Dedifferentiated amniotic fluid mesenchymal stem cell (primary cell): ENCODE measurements around the gene GNAI3.

ENCODE experiments used
- DNase-seq: peaks from one replicate; pipeline ENCODE4 v3.0.0-alpha.2; 2016; ENCODE audit errors: extremely low spot score

Gene GNAI3

GRCh38 chr1:109637446-109637845 is 89.0 kb downstream of the GNAI3 start:
- DNase-seq = no peak

DNA sequence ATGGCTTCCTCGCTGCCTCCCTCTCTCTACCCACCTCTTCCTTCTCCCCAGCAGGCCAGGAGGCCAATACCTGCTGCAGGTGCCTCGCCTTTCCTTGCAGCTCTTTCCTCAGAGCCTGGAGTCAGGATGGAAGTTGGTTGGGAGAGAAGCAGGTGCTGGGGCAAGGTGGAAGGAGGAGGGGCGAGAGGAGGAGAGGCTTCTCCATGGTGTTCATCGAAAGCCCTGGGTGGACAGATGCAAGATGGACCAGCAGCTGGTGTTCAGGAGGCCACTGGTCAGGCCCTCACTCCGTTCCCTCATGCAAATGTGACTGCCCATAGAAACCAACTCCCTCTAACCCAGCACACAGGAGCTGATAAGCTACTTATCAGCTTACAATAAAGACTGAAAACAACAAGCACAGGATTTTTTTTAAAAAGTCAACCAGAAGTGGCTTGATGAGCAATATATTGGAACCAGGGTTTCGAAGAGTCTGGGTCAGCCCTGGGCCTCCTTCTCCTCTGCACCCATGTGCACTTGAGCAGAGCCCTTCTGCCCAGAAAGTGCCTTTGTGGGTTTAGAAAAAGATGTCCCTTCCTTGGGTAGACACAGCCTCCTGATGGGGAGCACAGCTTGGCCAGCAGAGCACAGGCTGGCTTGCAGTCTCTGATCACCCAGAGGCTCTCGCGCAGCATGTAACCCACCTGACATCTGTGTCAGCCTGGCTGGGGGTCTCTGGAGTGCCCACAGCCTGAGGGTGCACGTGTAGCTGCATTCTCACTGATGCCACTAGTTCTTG is 90.8 kb downstream of the GNAI3 start:
- DNase-seq = peak; percentile 8

DNA sequence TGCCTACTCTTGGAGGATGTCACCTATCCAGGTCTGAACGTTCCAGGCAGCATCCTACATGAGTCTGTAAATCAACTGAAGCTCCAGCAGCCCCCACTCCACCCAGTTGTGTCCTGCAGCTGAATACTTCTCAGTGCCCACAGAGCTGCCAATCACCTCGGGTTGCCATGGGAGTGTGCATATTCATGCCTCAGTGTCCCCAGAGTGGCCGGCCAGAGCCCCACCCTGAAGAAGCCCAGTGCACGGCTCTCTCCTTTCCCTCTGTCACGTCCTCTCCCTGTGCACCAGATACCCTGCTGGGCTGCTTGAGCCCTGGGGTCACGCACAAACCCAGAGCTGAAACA is 91.4 kb downstream of the GNAI3 start:
- peak; percentile 10 for DNase-seq

- DNase-seq = peak; percentile 66
Measured at GRCh38 chr1:109640285-109640865, 92.0 kb downstream of the GNAI3 start.

GRCh38 chr1:109641078-109641740 is 92.8 kb downstream of the GNAI3 start:
- DNase-seq = no peak

DNA sequence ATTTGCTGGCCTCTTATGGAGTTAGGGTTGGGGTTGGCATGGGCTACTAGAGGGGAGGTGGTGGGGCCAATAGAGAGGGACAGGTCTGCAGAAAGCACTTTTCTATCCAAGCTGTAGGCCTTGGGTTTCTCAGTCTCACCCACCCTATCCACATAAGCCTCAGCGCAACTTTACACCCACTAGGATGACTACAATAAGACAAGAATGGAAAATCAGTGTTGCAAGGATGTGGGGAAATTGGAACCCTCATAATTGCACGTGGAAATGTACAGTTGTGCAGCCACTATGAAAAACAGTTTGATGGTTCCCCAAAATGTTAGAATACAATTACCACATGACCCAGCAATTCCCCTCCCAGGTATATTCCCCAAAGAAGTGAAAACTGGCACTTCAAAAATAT is 93.4 kb downstream of the GNAI3 start:
- DNase-seq = peak; percentile 10

GRCh38 chr1:109642626-109643025 is 94.2 kb downstream of the GNAI3 start:
- peak; percentile 8 for DNase-seq

GRCh38 chr1:109643385-109644230 is 95.2 kb downstream of the GNAI3 start:
- peak; percentile 15 for DNase-seq

GRCh38 chr1:109644670-109645069 is 96.3 kb downstream of the GNAI3 start:
- no peak for DNase-seq

GRCh38 chr1:109649491-109649914 is 101.1 kb downstream of the GNAI3 start:
- peak; percentile 41 for DNase-seq

DNA sequence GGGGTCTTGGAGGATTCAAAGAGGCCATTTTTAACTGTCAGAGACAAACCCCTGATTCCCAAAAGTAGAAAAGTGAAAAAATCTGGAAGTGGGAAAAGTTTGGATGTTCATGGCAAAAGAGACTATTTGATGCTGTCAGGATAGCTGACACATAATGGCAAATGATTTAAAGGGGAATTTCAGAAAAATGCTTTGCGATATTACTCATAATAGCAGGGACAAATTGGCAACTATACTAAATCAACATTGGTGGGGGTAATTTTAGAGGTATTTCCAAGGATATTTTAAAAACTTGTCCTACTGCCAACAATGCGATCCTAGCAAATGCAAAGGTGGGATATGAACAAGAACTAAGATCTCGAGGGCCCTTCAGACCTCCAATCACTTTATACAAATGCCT is 102.2 kb downstream of the GNAI3 start:
- DNase-seq = peak; percentile 9

GRCh38 chr1:109652402-109652801 is 104.0 kb downstream of the GNAI3 start:
- peak; percentile 7 for DNase-seq

DNA sequence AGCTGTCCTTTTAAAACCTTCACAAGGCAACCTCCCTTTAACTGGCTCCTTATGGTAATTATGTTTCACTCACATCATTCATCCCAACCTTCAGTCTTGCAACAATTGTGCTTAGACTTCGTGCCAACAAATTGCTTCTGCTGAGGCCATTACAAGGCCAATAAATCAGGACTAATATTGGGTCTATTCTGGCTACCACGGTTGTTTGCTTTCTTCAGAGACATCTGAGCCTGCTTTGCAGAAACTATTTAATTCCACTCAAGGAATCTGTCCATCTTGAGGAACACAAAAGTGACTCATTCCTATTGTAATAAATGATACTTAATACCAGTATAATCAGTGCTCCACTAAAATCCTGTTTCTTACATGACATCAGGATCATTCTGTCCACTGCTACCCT is 104.9 kb downstream of the GNAI3 start:
- DNase-seq = peak; percentile 8

- DNase-seq = no peak
Measured at GRCh38 chr1:109654519-109654918, 106.1 kb downstream of the GNAI3 start.

DNA sequence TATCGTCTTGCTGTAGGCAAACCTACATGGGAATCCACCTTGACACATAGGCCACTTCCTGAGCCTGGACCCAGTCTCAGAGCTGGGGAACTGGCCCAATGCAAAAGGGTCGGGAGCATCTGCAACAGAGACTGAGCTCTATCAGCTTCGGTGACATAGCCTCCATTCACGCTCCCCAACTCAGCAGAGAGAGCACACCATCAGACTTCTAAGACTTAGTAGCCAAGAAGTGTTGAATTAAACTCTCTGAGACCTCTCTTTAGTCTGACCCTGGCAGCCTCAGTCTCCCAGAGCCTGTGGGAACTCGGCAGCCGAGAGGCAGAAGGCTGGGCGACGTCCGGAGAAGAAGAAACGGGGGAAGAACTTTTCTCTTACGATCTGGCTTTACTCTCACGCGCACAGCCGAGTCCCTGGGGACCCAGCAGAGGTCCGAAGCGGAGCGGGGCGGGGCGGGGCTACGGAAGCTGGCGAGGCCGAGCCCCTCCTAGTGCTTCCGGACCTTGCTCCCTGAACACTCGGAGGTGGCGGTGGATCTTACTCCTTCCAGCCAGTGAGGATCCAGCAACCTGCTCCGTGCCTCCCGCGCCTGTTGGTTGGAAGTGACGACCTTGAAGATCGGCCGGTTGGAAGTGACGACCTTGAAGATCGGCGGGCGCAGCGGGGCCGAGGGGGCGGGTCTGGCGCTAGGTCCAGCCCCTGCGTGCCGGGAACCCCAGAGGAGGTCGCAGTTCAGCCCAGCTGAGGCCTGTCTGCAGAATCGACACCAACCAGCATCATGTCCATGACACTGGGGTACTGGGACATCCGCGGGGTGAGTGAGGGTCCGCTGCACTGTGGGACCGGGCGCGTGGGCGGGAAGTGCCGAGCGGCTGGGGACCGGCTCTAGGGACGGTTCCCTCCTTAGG is 107.5 kb downstream of the GNAI3 start, which contains the start of gene GSTM4:
GSTM4 (plus strand) TSS at position 485 of the 905 bp plus-strand sequence; CDS start at position 776, 291 bp downstream.
- peak; percentile 62 for DNase-seq

DNA sequence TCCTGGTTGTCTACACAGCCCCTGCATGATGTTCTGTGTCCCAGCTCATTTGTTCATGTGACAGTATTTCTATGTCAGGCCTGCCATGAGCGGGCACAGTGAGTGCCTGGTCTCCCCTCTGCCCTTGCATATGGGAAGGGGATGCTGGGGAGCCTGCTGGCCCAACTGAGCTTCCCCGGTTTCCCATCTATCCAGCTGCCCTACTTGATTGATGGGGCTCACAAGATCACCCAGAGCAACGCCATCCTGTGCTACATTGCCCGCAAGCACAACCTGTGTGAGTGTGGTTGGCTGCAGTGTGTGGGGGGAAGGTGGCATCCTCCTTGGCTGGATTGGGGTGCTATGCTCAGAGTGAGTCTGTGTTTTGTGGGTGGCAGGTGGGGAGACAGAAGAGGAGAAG is 109.0 kb downstream of the GNAI3 start:
- peak; percentile 4 for DNase-seq

- DNase-seq = peak; percentile 9
Measured at GRCh38 chr1:109657970-109658369, 109.6 kb downstream of the GNAI3 start.

GRCh38 chr1:109658533-109659042 is 110.2 kb downstream of the GNAI3 start:
- DNase-seq = peak; percentile 13

- DNase-seq = peak; percentile 7
Measured at GRCh38 chr1:109659145-109659544, 110.7 kb downstream of the GNAI3 start.

- DNase-seq = no peak
Measured at GRCh38 chr1:109659997-109660690, 111.7 kb downstream of the GNAI3 start.
